ENCODE data around the gene TRPM2. TPM values are rescaled to one million over a fixed set of nuclear protein-coding genes. Genes with fewer than 3 reads are reported as not detected.

The TRPM2 gene
- total RNA-seq, 1 donor from 2014 or later = 0.09 TPM

DNA sequence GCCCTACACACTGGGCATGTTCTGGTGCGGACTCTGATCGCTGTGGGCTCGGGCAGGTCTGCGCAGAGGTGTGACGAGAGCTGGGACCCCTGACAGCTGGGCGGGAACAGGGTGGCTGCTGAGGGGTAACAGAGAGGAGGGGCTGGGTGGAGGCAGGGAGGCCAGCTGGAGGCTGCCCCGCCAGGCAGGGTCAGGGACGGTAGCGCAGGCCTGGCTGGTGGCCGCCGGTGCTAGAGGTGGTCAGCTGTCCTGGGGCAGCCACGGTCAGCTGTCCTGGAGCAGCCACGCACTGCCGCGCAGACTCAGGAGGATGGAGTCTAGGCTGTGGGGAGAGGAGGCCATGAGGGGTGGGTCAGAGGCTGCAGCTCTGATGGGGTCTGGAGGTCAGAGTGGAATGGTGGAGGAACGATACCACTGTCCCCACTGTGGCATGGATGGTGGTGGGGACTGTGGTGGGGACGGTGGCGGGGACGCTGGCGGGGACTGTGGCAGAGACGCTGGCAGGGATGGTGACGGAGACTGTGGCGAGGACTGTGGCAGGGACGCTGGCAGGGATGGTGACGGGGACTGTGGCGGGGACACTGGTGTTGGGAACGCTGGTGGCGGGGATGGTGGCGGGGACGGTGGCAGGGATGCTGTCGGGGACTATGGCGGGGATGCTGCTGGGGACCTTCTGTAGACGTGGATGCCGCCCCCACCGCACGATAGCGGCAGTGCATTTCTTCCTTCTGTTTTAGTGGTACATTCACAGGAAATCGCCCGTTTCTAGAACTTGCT, 80.6 kb downstream of the TRPM2 start:
- TF ChIP-seq, protein P1, sequence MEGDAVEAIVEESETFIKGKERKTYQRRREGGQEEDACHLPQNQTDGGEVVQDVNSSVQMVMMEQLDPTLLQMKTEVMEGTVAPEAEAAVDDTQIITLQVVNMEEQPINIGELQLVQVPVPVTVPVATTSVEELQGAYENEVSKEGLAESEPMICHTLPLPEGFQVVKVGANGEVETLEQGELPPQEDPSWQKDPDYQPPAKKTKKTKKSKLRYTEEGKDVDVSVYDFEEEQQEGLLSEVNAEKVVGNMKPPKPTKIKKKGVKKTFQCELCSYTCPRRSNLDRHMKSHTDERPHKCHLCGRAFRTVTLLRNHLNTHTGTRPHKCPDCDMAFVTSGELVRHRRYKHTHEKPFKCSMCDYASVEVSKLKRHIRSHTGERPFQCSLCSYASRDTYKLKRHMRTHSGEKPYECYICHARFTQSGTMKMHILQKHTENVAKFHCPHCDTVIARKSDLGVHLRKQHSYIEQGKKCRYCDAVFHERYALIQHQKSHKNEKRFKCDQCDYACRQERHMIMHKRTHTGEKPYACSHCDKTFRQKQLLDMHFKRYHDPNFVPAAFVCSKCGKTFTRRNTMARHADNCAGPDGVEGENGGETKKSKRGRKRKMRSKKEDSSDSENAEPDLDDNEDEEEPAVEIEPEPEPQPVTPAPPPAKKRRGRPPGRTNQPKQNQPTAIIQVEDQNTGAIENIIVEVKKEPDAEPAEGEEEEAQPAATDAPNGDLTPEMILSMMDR (IDR thresholded peaks at IDR 0.05; ENCODE audit: unreplicated experiment) = no peak
- no peaks in the 10 kb centered on the region for H3K36me3 Mint-ChIP-seq
- H3K4me1 Mint-ChIP-seq = no peaks in the 10 kb centered on the region
- peak in 1 of 2 experiments; percentile 33 for DNase-seq (ENCODE audit: low spot score in 2 of 2, unreplicated experiment in 2 of 2)
- no peak overlapping the region for H3K27ac Mint-ChIP-seq
- H3K9me3 Mint-ChIP-seq = peaks cover 16% of the 10 kb centered on the region
- H3K27me3 Mint-ChIP-seq (ENCODE audit: low read depth) = no peaks in the 10 kb centered on the region
- H3K4me3 Mint-ChIP-seq = no peak overlapping the region

DNA sequence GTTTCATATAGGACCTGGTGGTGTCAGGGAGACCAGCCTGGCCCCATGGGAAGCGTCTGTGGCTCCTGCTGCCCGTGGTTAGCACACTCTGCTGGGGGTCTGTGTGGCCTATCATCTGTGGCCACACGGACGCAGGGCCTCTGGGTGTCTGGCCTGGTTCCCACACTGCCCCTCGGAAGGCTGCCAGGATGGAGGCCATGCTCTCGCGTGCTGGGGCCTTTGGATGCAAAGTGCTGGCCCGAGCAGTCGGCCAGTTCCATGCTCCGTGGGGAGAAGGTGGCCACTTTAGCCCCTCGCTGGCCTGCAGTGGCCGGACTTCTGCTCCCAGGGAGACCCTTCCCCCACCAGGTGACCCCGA, 81.1 kb downstream of the TRPM2 start:
- Mint-ChIP-seq H3K27ac (no peak overlapping the region), H3K27me3 (ENCODE audit: low read depth) (no peaks in the 10 kb centered on the region), H3K9me3 (peaks cover 16% of the 10 kb centered on the region), H3K4me1 (no peaks in the 10 kb centered on the region), H3K36me3 (no peaks in the 10 kb centered on the region), H3K4me3 (no peak overlapping the region)
- peak in 1 of 2 experiments; percentile 27 for DNase-seq (ENCODE audit: low spot score in 2 of 2, unreplicated experiment in 2 of 2)
- TF ChIP-seq, protein P1 (IDR thresholded peaks at IDR 0.05; ENCODE audit: unreplicated experiment) = no peak

DNA sequence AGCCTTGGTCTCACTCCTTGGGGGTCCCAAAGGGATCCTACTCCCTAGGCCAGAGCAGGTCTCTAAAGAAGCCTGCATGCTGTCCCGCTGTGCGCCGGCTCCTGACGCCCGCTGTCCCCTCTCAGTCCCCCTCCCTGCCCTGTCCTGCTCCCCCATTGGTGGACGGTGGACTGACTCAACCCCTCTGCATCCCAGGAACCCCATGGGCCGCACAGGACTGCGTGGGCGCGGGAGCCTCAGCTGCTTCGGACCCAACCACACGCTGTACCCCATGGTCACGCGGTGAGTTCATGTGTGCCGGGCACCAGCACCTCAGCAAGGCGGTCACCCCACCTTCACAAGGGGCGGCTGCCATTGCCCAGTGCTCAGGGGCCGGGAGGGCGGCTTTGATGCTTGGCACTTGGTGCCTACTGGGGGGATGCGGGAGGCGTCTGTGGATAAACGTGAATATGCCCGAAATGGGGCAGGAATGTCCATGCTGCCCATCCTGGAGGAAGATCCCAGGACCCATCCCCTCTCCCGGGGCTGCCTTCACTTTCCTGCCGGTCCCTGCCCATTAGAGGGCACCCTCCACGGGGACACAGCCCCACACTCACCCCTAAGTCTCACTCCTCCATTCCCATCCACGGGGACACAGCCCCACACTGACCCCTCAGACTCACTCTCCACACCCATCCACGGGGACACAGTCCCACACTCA, 81.7 kb downstream of the TRPM2 start:
- H3K9me3 Mint-ChIP-seq = peaks cover 11% of the 10 kb centered on the region
- H3K27ac Mint-ChIP-seq = no peak overlapping the region
- H3K4me1 Mint-ChIP-seq = no peaks in the 10 kb centered on the region
- TF ChIP-seq, protein P1 (IDR thresholded peaks at IDR 0.05; ENCODE audit: unreplicated experiment) = no peak
- no peak for DNase-seq (ENCODE audit: low spot score in 2 of 2, unreplicated experiment in 2 of 2)
- H3K27me3 Mint-ChIP-seq (ENCODE audit: low read depth) = no peaks in the 10 kb centered on the region
- no peak overlapping the region for H3K4me3 Mint-ChIP-seq
- H3K36me3 Mint-ChIP-seq = no peaks in the 10 kb centered on the region

DNA sequence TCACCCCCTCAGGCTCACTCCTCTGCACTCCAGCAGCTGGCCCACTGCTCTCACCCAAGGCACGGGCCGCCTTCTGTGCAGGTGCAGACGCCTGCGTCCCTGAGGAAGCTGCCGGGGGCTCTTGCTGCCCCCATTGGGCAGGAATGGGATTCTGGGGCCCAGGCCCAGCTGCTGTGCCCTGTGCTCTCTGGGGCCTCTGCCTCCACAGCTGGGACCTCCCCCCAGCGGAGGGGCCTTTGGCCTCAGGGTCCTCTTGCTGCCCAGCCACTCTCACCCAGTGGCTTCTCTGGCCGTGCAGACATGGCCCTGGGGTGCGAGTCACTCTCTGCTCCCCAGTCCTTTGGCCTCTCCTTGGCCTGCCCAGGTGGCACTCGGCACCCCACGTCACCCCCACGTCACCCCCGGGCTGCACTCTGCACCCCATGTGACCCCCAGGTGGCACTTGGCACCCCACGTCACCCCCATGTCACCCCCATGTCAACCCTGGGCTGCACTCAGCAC, 82.7 kb downstream of the TRPM2 start:
- peak in 1 of 2 experiments; percentile 13 for DNase-seq (ENCODE audit: low spot score in 2 of 2, unreplicated experiment in 2 of 2)
- TF ChIP-seq, protein P1 (IDR thresholded peaks at IDR 0.05; ENCODE audit: unreplicated experiment) = no peak
- Mint-ChIP-seq H3K27me3 (ENCODE audit: low read depth) (no peaks in the 10 kb centered on the region), H3K4me1 (no peaks in the 10 kb centered on the region), H3K27ac (no peak overlapping the region), H3K9me3 (peaks cover 5% of the 10 kb centered on the region), H3K4me3 (no peak overlapping the region), H3K36me3 (no peaks in the 10 kb centered on the region)

DNA sequence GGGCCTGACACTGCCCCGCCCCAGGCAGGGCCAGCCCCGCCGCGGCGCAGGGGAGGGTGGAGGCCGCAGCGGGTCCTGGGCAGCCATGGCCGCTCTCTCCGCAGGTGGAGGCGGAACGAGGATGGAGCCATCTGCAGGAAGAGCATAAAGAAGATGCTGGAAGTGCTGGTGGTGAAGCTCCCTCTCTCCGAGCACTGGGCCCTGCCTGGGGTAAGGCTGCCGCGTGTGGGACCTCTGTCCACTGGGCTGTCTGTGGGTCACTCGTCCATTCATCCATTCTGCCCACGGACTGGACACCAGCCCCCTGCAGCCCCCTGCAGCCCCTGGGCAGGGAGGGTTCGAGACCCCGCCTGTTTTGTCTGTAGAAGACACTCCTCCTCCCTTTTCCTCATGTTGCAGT, 83.5 kb downstream of the TRPM2 start:
- Mint-ChIP-seq H3K4me3 (no peak overlapping the region), H3K27me3 (ENCODE audit: low read depth) (no peaks in the 10 kb centered on the region), H3K27ac (no peak overlapping the region), H3K9me3 (no peaks in the 10 kb centered on the region), H3K36me3 (no peaks in the 10 kb centered on the region), H3K4me1 (no peaks in the 10 kb centered on the region)
- peak in 1 of 2 experiments; percentile 10 for DNase-seq (ENCODE audit: low spot score in 2 of 2, unreplicated experiment in 2 of 2)
- TF ChIP-seq, protein P1 (IDR thresholded peaks at IDR 0.05; ENCODE audit: unreplicated experiment) = no peak

Measured in mesothelial cell of epicardium (in vitro differentiated cells).